ENCODE results near the gene DNAH8.
"Not testable (repeated sequence)": the region's sequence is repeated elsewhere in the genome, so short reads cannot be mapped to it uniquely, and the experiment has no call there.

DNAH8 gene

DNA sequence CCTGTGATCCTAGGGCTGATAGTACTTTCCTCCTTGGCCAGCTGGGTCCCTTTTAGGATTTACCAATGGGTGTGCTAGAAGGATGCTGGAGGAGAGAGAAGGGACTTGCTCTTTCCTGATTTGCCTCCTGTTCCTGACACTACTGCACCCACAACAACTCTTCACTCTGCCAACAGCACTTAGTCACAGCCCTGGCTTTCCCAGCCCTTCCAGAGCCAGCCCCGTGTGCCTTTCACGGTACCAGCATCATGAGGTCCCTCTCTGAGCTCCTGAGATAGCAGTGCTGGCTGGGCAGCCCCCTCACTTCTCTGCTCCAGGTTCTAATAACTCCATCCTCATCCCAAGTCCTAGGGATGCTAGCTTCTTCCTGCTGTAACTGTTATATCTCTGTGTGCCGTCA, 80.9 kb downstream of the DNAH8 start:
- FAIRE-seq, result no peak
- TF ChIP-seq, protein P1, sequence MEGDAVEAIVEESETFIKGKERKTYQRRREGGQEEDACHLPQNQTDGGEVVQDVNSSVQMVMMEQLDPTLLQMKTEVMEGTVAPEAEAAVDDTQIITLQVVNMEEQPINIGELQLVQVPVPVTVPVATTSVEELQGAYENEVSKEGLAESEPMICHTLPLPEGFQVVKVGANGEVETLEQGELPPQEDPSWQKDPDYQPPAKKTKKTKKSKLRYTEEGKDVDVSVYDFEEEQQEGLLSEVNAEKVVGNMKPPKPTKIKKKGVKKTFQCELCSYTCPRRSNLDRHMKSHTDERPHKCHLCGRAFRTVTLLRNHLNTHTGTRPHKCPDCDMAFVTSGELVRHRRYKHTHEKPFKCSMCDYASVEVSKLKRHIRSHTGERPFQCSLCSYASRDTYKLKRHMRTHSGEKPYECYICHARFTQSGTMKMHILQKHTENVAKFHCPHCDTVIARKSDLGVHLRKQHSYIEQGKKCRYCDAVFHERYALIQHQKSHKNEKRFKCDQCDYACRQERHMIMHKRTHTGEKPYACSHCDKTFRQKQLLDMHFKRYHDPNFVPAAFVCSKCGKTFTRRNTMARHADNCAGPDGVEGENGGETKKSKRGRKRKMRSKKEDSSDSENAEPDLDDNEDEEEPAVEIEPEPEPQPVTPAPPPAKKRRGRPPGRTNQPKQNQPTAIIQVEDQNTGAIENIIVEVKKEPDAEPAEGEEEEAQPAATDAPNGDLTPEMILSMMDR (IDR thresholded peaks at IDR 0.05; ENCODE audit: insufficient read depth, missing control alignments), result no peak

GRCh38 chr6:38796437-38796836, 81.3 kb downstream of the DNAH8 start:
- not testable (repeated sequence) for DNase-seq (ENCODE audit: insufficient read length, low spot score); FAIRE-seq

More for the DNA sequence above, 80.9 kb downstream of the DNAH8 start:
- no peak for DNase-seq (ENCODE audit: insufficient read length, low spot score)

DNA sequence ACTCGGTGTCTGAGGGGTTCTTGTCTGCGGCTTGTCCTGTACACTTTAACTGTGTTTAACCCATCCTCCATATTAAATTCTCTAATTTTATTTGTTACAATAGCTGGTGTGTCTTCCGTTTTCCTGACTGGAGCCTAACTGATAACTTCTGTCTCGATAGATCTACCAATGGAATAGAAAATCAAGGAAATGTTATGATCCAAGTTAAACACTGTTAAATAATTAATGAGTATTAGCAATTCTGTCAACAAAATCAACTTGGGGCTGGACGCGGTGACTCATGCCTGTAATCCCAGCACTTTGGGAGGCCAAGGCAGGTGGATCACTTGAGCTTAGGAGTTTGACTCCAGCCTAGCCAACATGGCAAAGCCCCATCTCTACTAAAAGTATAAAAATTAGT, 81.7 kb downstream of the DNAH8 start:
- no peak for DNase-seq (ENCODE audit: insufficient read length, low spot score)
- TF ChIP-seq, protein P1 (IDR thresholded peaks at IDR 0.05; ENCODE audit: insufficient read depth, missing control alignments), result no peak
- no peak for FAIRE-seq

GRCh38 chr6:38797391-38797790, 82.3 kb downstream of the DNAH8 start:
- TF ChIP-seq, protein P1 (IDR thresholded peaks at IDR 0.05; ENCODE audit: insufficient read depth, missing control alignments), result no peak
- FAIRE-seq, result no peak

GRCh38 chr6:38799529-38800184, 84.5 kb downstream of the DNAH8 start:
- TF ChIP-seq, protein P1 (IDR thresholded peaks at IDR 0.05; ENCODE audit: insufficient read depth, missing control alignments), result no peak
- DNase-seq (ENCODE audit: insufficient read length, low spot score) (no peak), FAIRE-seq (no peak)

More at GRCh38 chr6:38797391-38797790, 82.3 kb downstream of the DNAH8 start:
- no peak for DNase-seq (ENCODE audit: insufficient read length, low spot score)

- TF ChIP-seq, protein P1 (IDR thresholded peaks at IDR 0.05; ENCODE audit: insufficient read depth, missing control alignments), result no peak
- DNase-seq (ENCODE audit: insufficient read length, low spot score), result no peak
- peak; percentile 38 for FAIRE-seq
These were observed 86.2 kb downstream of the DNAH8 start for GRCh38 chr6:38801305-38801704.

DNA sequence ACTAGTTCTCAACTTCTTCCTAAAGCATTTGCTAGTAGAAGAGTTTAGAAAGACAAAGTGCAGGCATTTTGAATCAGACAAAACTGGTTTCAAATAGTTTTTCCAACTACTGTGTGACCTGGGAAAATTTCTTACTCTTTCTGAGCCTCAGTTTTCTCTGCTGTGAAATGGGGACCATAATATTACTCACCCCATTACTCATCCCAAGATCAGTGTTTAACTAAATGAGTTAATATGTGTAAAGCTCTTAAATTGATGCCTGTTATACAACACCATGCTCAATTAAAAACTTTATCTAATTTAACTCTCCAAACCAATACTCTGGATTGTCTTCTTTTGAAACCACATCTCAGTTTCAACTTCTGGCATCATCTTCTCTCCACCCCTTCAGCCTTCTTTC, 87.4 kb downstream of the DNAH8 start:
- no peak for FAIRE-seq
- DNase-seq (ENCODE audit: insufficient read length, low spot score), result no peak
- TF ChIP-seq, protein P1 (IDR thresholded peaks at IDR 0.05; ENCODE audit: insufficient read depth, missing control alignments), result no peak

All from D721Med (cell line).